A549 treated with ZK216348 at 1 μM for 4 hours (cell line): ENCODE results near the gene MBD6. TPM values are rescaled to one million over a fixed set of nuclear protein-coding genes. Genes with fewer than 3 reads are reported as not detected.

Experiments used
- total RNA-seq: library from RNA; stranded (reverse); fragments of 200-300 nt; extraction: Qiagen RNA extraction; gene quantifications from 5 replicates; pipeline ENCODE4 v1.2.3, GENCODE V29; 2022; ENCODE audit warnings: low read depth

The MBD6 gene, protein sequence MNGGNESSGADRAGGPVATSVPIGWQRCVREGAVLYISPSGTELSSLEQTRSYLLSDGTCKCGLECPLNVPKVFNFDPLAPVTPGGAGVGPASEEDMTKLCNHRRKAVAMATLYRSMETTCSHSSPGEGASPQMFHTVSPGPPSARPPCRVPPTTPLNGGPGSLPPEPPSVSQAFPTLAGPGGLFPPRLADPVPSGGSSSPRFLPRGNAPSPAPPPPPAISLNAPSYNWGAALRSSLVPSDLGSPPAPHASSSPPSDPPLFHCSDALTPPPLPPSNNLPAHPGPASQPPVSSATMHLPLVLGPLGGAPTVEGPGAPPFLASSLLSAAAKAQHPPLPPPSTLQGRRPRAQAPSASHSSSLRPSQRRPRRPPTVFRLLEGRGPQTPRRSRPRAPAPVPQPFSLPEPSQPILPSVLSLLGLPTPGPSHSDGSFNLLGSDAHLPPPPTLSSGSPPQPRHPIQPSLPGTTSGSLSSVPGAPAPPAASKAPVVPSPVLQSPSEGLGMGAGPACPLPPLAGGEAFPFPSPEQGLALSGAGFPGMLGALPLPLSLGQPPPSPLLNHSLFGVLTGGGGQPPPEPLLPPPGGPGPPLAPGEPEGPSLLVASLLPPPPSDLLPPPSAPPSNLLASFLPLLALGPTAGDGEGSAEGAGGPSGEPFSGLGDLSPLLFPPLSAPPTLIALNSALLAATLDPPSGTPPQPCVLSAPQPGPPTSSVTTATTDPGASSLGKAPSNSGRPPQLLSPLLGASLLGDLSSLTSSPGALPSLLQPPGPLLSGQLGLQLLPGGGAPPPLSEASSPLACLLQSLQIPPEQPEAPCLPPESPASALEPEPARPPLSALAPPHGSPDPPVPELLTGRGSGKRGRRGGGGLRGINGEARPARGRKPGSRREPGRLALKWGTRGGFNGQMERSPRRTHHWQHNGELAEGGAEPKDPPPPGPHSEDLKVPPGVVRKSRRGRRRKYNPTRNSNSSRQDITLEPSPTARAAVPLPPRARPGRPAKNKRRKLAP
- total RNA-seq, result 15.4 to 28.9 TPM (median 27.5 TPM) in 5 replicates

DNA sequence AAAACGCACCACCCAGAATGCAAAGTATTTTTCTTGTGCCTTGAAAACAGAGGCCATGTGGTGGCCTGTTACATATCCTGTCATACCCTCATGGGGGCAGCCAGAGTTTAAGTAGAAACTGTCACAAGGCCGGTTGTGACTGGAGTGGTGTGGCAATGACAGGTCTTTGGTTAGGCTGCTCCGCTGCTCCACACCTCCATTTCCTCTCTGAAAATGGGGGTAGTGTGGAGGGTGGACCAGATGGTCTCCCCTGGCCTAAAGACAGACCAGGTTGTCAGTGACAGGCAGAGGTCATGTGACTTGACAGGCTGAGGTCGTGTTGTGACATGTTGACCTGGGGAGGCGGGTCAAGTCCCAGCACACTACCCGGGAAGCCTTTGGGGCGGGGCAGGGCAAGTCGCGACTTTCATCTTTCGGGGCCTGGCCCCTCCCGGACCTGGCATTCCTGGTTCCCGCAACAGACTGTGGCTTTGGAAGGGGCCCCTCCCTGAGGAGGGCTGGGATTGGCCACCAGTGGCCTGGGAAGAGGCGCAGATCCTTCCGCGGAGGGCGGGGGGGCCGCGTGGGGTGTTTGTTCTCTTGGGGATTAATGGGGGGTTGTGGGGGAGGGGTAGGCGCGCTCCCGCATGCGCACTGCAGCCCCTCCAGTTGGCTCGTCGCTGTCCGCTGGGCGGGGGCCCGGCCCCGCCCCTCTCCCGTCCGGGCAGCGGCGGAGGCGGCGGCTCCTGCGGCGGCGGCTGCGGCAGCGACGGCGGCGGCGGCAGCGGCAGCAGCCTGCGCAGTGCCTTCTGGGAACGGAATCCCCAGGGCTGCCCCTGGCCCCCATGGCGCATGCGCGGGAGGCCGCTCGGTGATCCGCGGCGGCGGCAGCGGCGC lies at the start of gene MBD6:
Gene MBD6 (plus strand): TSS at position 814 of the 876 bp plus-strand sequence. CDS start 1,480 bp downstream, outside the sequence.

DNA sequence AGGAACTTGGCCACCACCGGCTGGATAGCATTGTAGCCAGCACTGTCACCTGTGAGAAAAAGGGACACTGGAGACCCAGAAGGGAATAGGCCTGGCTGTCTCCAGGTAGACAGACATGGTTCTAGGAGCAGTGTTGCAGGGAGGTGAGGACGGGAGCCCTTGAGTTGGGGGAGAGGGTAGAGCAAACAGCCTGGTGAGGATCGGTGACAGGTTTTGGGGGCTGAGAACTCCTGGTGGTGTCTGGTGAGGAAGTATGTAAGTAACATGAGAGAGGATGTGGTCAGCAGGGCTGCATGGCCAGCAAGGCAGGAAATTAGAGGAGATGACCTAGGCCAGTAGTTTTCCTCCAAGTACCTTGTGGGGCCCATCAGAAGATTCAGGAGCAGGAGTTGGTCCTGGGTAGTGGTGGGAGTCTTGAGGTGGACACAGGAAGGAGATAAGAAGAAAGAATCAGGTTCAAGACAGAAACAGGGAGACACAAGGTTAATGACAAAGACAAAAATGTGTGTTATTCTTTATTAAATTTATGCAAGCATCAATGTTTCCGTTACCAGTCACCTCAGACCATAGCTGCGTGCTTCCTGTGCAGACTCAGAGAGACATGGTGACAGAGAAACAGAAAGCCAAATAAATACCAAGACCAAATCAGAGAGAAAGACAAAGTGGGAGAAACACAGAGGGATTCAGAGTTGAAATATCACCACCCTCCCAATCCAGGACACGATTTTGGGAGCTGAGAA lies 43.1 kb upstream of the MBD6 start, which contains the start of gene ARHGAP9:
Gene ARHGAP9 (minus strand): TSS at position 491 of the 740 bp plus-strand sequence. CDS start 460 bp downstream, at position 31.

DNA sequence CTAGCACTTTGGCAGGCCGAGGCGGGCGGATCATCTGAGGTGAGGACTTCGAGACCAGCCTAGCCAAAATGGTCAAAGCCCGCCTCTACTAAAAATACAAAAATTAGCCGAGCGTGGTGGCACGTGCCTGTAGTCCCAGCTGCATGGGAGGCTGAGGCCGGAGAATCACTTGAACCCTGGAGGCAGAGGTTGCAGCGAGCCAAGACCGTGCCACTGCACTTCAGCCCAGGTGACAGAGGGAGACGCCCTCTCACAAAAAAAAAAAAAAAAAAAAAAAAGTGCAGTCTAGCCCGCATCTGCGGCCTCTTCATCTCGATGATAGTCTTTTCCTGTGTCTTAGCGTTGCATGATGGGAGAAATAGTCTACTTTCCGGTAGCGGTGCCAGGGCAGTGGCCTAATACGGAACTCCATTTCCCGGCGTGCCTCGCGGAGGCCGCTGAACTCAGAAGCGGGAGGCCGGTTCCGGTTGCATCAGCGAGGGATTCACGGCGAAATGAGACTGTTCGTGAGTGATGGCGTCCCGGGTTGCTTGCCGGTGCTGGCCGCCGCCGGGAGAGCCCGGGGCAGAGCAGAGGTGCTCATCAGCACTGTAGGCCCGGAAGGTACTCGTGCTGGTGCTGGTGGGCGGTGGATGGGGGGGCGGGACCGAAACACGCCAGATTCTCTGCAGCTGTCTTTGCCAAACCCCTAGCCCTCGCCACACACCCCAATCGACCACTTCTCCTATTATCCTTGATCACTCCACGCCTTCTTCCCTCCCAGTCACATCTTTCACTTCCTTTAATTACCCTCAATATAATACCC lies 34.8 kb upstream of the MBD6 start, which contains the start of gene MARS1:
Gene MARS1 (plus strand): TSS at position 472 of the 805 bp plus-strand sequence. CDS start 23 bp downstream, at position 495.

DNA sequence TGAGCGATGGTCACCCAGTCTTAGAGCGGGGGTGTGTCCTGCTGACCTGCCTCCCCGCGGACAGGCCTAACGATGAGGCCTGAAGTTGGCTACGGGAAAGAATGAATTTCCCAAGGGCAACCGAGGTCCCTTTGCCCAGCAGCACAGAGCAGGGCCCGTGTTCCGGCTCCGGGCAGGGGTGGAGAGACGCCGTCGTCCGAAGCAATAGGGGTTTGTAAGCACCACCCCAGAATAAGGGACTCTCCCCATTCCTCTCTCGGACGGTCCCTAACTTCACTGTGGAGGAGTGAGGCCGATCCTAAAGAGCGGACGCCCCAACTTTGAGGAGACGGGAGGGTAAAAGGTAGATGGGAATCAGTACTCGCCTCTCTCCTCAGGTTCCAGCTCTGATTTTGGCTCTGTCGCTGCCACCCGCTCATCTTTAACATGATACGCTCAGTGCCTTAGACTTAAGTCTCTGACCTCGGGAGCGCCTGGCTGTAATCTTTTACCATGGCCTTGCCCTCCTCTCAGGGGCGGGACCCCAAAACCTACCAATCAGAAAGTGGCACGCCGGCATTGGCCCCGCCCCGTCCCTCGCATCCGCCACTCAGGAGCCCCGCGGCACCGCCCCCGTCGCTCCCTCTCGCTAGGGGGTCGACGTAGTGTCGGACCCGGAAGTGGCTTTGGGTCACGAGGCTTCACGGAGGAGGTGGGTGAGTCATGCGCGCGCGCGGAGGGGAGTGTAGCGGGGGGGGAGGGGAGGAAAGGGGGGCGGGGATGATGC lies 2.4 kb upstream of the MBD6 start, which contains the start of gene DDIT3:
Gene DDIT3 (minus strand): TSS at position 462 of the 766 bp plus-strand sequence. CDS start 3,108 bp downstream, outside the sequence.

DNA sequence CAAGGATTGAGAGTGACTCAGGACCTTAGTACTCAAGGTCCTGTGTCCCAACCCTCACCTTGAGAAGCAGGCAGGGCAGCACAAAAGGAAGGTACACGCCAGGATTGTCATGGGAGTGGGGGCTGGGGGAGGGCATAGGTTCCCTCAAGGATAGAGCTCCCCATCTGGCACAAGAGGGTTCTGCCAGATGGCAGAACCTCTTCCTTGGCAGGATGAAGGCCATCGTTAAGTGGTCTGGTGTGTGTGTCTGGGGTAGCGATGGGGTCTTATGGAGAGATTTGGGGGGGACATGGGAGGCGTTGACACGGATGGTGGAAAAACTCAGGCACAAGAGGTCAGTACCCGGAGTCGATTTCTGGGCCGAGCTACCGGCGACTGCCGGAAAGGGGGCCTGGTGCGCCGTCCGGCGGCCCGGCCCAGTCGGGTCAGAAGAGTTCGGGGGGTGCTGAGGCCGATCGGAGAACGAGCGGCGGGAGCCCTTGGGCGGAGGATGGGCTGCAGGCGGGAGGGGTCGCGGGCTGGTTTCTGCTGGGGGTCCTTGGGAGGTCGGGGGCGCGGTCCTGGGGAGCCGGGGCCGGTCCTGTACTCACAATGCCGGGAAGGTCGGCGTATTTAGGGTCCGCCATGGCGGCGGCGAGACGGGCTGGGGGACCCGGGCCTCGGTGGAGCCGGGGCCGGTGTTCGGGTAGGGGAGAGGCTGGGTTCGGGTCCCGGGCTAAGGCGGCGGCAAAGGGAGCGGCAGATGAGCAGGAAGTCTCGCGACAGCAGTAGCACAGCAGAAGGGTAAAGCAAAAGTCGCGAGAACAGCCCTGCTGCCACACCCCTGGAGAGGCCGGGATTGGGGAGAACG lies 24.0 kb downstream of the MBD6 start, which contains the start of gene DCTN2:
Gene DCTN2 (minus strand): TSS at position 755 of the 850 bp plus-strand sequence. CDS start 129 bp downstream, at position 626.

DNA sequence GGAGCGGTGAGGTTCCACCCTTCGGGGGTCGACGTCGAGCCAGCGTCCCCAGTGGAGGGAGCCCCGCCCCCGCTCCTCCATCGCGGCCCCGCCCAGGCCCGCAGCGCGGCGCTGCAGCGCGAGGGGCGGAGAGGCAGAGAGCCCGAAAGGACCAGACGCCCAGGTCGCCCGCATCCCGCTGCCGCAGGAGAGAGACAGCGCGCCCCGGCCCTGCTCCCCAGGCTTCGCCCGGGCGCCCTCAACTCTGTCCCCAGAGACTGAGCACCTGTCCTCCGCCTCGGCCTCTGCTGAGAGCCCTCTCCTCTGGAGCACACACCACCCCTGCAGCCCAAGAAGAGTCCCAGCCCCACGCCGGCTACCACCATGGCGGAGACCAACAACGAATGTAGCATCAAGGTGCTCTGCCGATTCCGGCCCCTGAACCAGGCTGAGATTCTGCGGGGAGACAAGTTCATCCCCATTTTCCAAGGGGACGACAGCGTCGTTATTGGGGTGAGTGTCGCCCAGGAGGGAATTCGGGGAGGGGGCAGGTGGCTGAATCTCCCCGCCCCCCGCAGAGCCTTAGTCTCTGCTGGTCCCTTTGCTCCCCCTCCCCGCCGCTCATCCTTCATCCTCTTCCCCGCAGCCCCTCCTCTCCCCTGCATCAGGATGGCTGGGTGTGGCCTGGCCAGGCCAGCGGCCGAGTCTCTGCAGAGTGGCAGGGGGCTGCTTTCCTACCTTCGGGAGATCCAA lies 27.5 kb downstream of the MBD6 start, which contains the start of gene KIF5A:
Gene KIF5A (plus strand): TSS at position 136 of the 732 bp plus-strand sequence. CDS start 228 bp downstream, at position 364.

Other genes starting within 250 kb of the MBD6 start
- gene R3HDM2, start 91.8 kb upstream of the MBD6 start, total RNA-seq, result 8.3 to 11.7 TPM (median 9.0 TPM) in 5 replicates
- gene INHBC, start 88.0 kb upstream of the MBD6 start, total RNA-seq, result 0.07 TPM in 1 of 5 replicates, not detected in the others
- gene INHBE, start 67.5 kb upstream of the MBD6 start, total RNA-seq, result 0.07 to 0.11 TPM in 2 of 5 replicates, not detected in the others
- 3.9 to 8.8 TPM (median 7.3 TPM) in 5 replicates for gene GLI1, start 63.0 kb upstream of the MBD6 start, total RNA-seq
- gene ARHGAP9, start 43.0 kb upstream of the MBD6 start, total RNA-seq, result 0.53 to 1.2 TPM (median 0.91 TPM) in 4 of 5 replicates, not detected in the other
- gene MARS1, start 34.8 kb upstream of the MBD6 start, total RNA-seq, result 126 to 186 TPM (median 138 TPM) in 5 replicates
- gene DDIT3, start 2.3 kb upstream of the MBD6 start, total RNA-seq, result 28.7 to 36.1 TPM (median 31.0 TPM) in 5 replicates
- 120 to 142 TPM (median 127 TPM) in 5 replicates for gene DCTN2, start 24.4 kb downstream of the MBD6 start, total RNA-seq
- gene KIF5A, start 27.2 kb downstream of the MBD6 start, total RNA-seq, result 0.18 to 0.26 TPM (median 0.21 TPM) in 5 replicates
- 39.2 to 49.2 TPM (median 42.4 TPM) in 5 replicates for gene PIP4K2C, start 68.4 kb downstream of the MBD6 start, total RNA-seq
- 13.4 to 21.3 TPM (median 18.7 TPM) in 5 replicates for gene DTX3, start 82.0 kb downstream of the MBD6 start, total RNA-seq
- 4.1 to 7.7 TPM (median 6.0 TPM) in 5 replicates for gene ARHGEF25, start 88.6 kb downstream of the MBD6 start, total RNA-seq
- gene B4GALNT1, start 110.4 kb downstream of the MBD6 start, total RNA-seq, result 27.2 to 51.6 TPM (median 49.2 TPM) in 5 replicates
- 109 to 127 TPM (median 117 TPM) in 5 replicates for gene OS9, start 171.3 kb downstream of the MBD6 start, total RNA-seq
- 0.08 to 0.48 TPM (median 0.12 TPM) in 5 replicates for gene AGAP2, start 215.9 kb downstream of the MBD6 start, total RNA-seq
- gene TSPAN31, start 222.2 kb downstream of the MBD6 start, total RNA-seq, result 14.4 to 21.6 TPM (median 17.4 TPM) in 5 replicates
- gene CDK4, start 229.5 kb downstream of the MBD6 start, total RNA-seq, result 212 to 278 TPM (median 234 TPM) in 5 replicates
- gene MARCHF9, start 232.3 kb downstream of the MBD6 start, total RNA-seq, result 6.0 to 9.2 TPM (median 7.8 TPM) in 5 replicates
- gene CYP27B1, start 244.3 kb downstream of the MBD6 start, total RNA-seq, result 0.86 to 4.5 TPM (median 2.7 TPM) in 5 replicates
- gene METTL1, start 249.3 kb downstream of the MBD6 start, total RNA-seq, result 49.9 to 57.2 TPM (median 51.6 TPM) in 5 replicates
- gene EEF1AKMT3, start 249.8 kb downstream of the MBD6 start, total RNA-seq, result 3.8 to 5.7 TPM (median 5.2 TPM) in 5 replicates